Measurements from ENCODE around the gene AKIP1.

AKIP1 gene

GRCh38 chr11:8961401-8961800 is 50.4 kb downstream of the AKIP1 start:
- DNase-seq: no peak

DNA sequence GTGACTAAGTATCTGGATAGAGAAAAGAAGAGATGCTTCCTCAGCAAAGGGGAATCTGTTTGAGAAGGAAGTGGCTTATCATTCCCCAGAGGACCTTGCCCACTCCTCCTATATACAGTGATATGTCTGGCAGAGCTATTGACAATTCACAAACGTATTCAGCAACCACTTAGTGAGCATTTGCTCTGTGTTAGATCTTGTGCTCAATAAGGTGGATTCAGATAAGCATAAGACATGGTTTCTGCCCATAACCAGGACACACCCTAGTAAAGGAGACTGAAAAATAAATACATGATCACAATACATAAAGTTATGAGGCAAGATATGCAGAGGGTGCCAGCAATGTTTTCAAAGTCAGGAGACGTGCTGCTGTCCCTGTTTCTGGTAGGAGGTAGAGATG is 51.9 kb downstream of the AKIP1 start:
- DNase-seq: no peak

DNA sequence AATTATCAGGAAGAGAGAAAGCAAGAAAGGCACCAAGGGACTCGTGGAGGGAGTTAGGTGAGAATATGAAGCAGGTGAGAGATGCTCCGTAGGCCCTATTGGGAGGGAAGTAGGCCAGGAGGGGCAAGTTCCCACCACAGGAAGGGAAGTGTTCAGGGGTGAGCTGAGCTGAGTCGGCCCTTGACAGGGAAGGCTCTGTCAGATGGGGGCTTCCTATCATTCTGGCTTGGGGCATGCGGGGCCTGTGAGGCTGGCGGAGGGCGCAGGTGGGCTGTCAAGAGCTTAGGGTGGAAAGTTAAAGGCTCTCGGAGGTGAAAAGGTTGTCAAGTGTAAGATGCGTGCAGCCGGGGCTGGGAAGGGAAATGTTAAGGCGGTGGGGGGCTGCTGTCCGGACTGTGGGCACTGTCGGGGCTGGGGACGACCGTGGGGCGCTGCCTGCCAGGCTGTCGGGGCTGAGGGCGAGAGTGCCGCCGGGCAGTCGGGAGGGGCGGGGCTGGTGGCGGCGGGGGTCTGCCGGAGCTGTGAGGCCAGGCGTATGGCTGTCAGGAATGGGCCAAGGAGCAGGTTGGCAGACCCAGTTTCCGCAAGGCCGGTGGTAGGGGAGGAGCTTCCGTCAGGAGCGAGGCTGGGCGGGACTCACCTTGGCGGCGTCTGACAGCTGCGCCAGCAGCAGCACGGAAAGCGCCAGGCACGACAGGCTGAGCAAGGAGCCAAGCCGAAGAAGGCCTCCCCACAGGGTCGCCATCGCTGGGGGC is 52.8 kb downstream of the AKIP1 start:
- DNase-seq: peak; percentile 81

DNA sequence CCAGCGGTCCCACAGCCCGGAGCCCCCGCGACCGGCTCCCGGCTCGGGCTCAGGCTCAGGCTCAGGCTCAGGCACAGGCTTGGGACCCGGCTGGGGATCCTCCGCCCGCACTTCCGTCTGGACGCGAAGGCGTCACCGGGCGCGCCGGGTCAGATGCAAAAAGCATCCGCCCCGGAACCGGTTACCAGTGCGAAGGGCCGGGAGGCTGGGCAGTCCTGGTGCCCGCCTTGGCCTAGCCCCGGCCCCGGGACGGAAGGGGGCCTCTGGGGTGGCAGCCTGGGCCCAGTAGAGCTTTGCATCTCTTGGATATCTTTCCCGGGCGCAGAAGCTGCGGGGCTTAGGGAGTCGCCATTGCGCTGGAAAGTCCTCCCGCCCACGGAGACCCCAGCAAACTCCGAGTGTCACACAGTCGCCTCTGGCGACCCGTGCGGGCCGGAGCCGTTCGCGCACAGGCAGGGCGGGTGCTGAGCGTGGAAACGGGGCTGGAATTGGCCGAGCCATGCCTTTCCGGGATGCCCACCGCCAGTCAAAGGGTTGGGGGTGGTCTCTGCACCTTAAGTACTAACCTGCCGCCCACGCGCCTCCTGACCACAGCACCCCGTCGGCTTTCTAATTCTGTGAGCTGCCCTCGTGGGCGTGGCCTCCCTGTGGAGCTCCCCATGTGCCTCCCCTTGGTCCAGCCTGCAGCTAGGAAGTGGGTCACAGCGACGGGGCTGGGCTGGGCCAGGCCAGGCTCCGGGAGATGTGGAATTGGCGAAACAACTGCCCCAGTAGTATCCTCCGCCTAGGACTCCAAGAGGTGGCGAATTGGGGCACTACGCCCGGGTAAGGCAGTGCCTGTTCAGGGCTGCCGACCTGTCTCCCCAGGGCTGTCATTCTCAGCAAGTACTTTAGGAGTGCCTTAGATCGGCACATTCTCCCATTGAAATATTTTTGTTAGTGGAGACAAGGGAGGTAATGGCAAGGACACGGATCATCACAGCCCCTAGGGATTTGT is 53.6 kb downstream of the AKIP1 start, which contains the start of gene TMEM9B:
TMEM9B (minus strand) TSS at position 119 of the 997 bp plus-strand sequence. CDS start 129 bp downstream, outside the sequence.
- DNase-seq: peak; percentile 78

DNA sequence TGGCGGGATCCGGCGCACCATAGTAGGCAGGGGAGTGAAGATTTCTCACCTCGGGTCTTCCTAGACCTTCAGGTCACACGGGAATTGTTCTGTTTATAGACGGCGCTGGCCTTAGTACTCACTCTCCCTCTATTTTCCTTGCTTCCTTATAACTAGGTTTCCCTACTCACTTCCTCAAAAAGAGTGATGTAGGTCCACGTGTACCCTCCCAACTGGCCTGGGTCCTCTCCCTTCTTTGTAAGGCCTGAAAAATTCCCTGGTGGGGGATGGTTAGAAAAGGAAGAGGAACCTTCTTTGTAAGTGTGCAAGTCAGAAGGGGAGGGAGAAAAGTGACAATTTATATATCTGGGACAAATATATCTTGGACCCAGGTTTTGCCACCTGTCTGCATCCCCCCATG is 56.2 kb downstream of the AKIP1 start:
- no peak for DNase-seq

Measured in CD4-positive, alpha-beta T cell treated with Interleukin-17A for 1 hour (primary cell).